GM23338 (cell line): Measurements from ENCODE around the gene PPIA. TPM values are rescaled to one million over a fixed set of nuclear protein-coding genes. Genes with fewer than 3 reads are reported as not detected.

Experiments
- ATAC-seq: fragments of 200-7000 bp; cut with Tn5 transposase; 3 replicates; pipeline ENCODE4 v1.9.1; 2020
- DNase-seq: peaks from one replicate; pipeline ENCODE4 v3.0.0-alpha.2; 2015; ENCODE audit warnings: low spot score
- H2AFZ ChIP-seq: fragments of 200-600 bp; sonication (generic); 2 replicates; pipeline ENCODE4 v1.8.0; 2016; ENCODE audit warnings: antibody characterized with exemption, mild to moderate bottlenecking, moderate library complexity
- H3F3A ChIP-seq: fragments of 200-600 bp; sonication (generic); replicated peaks from 2 replicates; pipeline ENCODE4 v1.8.0; 2017; ENCODE audit warnings: antibody characterized with exemption, mixed run types, low read depth
- H3K27ac ChIP-seq: fragments of 200-600 bp; sonication (generic); 2 replicates; pipeline ENCODE4 v1.6.1; 2016; ENCODE audit warnings: low read depth
- H3K27me3 ChIP-seq: fragments of 200-600 bp; sonication (generic); 2 replicates; pipeline ENCODE4 v1.8.0; 2016; ENCODE audit warnings: mild to moderate bottlenecking, mixed run types, moderate library complexity; ENCODE audit not compliant: insufficient read depth
- H3K36me3 ChIP-seq: fragments of 200-600 bp; sonication (generic); 2 replicates; pipeline ENCODE4 v1.8.0; 2016; ENCODE audit warnings: mild to moderate bottlenecking; ENCODE audit not compliant: insufficient read depth
- H3K4me1 ChIP-seq: fragments of 200-600 bp; sonication (generic); 2 replicates; pipeline ENCODE4 v1.8.0; 2016; ENCODE audit warnings: mild to moderate bottlenecking, moderate library complexity; ENCODE audit not compliant: insufficient read depth
- H3K4me2 ChIP-seq: fragments of 200-600 bp; sonication (generic); 2 replicates; pipeline ENCODE4 v1.7.1; 2017; ENCODE audit warnings: mixed run types
- H3K4me3 ChIP-seq: fragments of 200-600 bp; sonication (generic); 2 replicates; pipeline ENCODE4 v1.6.1; 2016; ENCODE audit warnings: mixed run types
- H3K79me2 ChIP-seq: fragments of 200-600 bp; sonication (generic); replicated peaks from 2 replicates; pipeline ENCODE4 v1.8.0; 2017; ENCODE audit warnings: mild to moderate bottlenecking; ENCODE audit not compliant: insufficient read depth
- H3K9me2 ChIP-seq: fragments of 200-600 bp; sonication (generic); 2 replicates; pipeline ENCODE4 v1.8.0; 2017; ENCODE audit not compliant: insufficient read depth
- H4K20me1 ChIP-seq: fragments of 200-600 bp; sonication (generic); replicated peaks from 2 replicates; pipeline ENCODE4 v1.8.0; 2017; ENCODE audit warnings: mild to moderate bottlenecking; ENCODE audit not compliant: insufficient read depth
- H3K27ac Mint-ChIP-seq: 2 replicates; pipeline ENCODE4 v1.8.0; 2020; ENCODE audit warnings: inconsistent platforms, mild to moderate bottlenecking, moderate library complexity, mixed read lengths
- H3K27me3 Mint-ChIP-seq: 3 replicates; pipeline ENCODE4 v1.8.0; 2022; ENCODE audit warnings: low read depth, mild to moderate bottlenecking, moderate library complexity, mixed read lengths, inconsistent platforms; ENCODE audit not compliant: insufficient read depth, poor library complexity
- H3K36me3 Mint-ChIP-seq: 3 replicates; pipeline ENCODE4 v1.8.0; 2021; ENCODE audit warnings: low read depth, mild to moderate bottlenecking, inconsistent platforms, moderate library complexity, mixed read lengths
- H3K4me1 Mint-ChIP-seq: 3 replicates; pipeline ENCODE4 v1.8.0; 2020; ENCODE audit warnings: mild to moderate bottlenecking, inconsistent platforms, mixed read lengths
- H3K4me3 Mint-ChIP-seq: 3 replicates; pipeline ENCODE4 v1.8.0; 2021; ENCODE audit warnings: moderate library complexity, mild to moderate bottlenecking, inconsistent platforms, mixed read lengths
- H3K9me3 Mint-ChIP-seq: 3 replicates; pipeline ENCODE4 v1.8.0; 2020; ENCODE audit warnings: moderate library complexity, mild to moderate bottlenecking, inconsistent platforms, mixed read lengths
- CREB1 ChIP-seq: fragments of 250-450 bp; sonication (Bioruptor Pico); IDR thresholded peaks from 2 replicates; pipeline ENCODE4 v1.5.0; 2020; ENCODE audit warnings: low read depth, mild to moderate bottlenecking, moderate library complexity
- EZH2phosphoT487 ChIP-seq: fragments of 200-600 bp; sonication (generic); IDR thresholded peaks from one replicate; pipeline ENCODE4 v1.8.1; 2018; ENCODE audit warnings: antibody characterized with exemption; ENCODE audit not compliant: unreplicated experiment
- JUNB ChIP-seq: IDR thresholded peaks from one replicate; pipeline ENCODE4 v1.6.1; 2016; ENCODE audit warnings: antibody characterized with exemption; ENCODE audit not compliant: unreplicated experiment
- POLR2AphosphoS5 ChIP-seq: IDR thresholded peaks from 2 replicates; pipeline ENCODE4 v1.6.1; 2016; ENCODE audit warnings: antibody characterized with exemption, low read depth
- ZNF114 ChIP-seq: fragments of 250-450 bp; sonication (Bioruptor Pico); IDR thresholded peaks from 2 replicates; pipeline ENCODE4 v1.5.0; 2020; ENCODE audit warnings: mild to moderate bottlenecking, moderate library complexity
- ZNF331 ChIP-seq: fragments of 250-450 bp; sonication (Bioruptor Pico); IDR thresholded peaks from 2 replicates; pipeline ENCODE4 v1.5.0; 2020; ENCODE audit warnings: low read depth, mild to moderate bottlenecking, moderate library complexity
- polyA plus RNA-seq: library from polyadenylated mRNA; unstranded; fragments of >200 nt; fragmentation: Nextera tagmentation; extraction: Ambion mirVana; gene quantifications from 2 replicates; pipeline ENCODE4 v1.2.1, GENCODE V29; 2016
- total RNA-seq: library from RNA; depleted of rRNA; stranded (reverse); fragments of >200 nt; shearing (Covaris generic); gene quantifications from 2 replicates; pipeline ENCODE4 v1.2.3, GENCODE V29; 2014
- TF ChIP-seq, protein P1 (sequence below): IDR thresholded peaks from one replicate; pipeline ENCODE4 v1.6.1; 2018; ENCODE audit warnings: antibody characterized with exemption; ENCODE audit not compliant: unreplicated experiment
- TF ChIP-seq, protein P2 (sequence below): fragments of 250-450 bp; sonication (Bioruptor Pico); IDR thresholded peaks from 2 replicates; pipeline ENCODE4 v1.5.0; 2020; ENCODE audit warnings: mild to moderate bottlenecking, moderate library complexity
- TF ChIP-seq, protein P3 (sequence below): IDR thresholded peaks from 2 replicates; pipeline ENCODE4 v1.6.1; 2016; ENCODE audit warnings: antibody characterized with exemption
- TF ChIP-seq, protein P4 (sequence below), 2 experiments: fragments of 200-600 bp in 1 of 2; sonication (generic) in 1 of 2; conservative IDR thresholded peaks; 2 replicates each; pipeline versions ENCODE4 v1.5.1 to v1.6.1; 2016 to 2017; ENCODE audit warnings: antibody characterized with exemption in 2 of 2, low read depth in 2 of 2, mild to moderate bottlenecking in 2 of 2, moderate library complexity in 1 of 2

Gene PPIA
- total and polyA plus RNA-seq, 2 experiments from 2014 or later = 4,367 to 6,524 TPM

DNA sequence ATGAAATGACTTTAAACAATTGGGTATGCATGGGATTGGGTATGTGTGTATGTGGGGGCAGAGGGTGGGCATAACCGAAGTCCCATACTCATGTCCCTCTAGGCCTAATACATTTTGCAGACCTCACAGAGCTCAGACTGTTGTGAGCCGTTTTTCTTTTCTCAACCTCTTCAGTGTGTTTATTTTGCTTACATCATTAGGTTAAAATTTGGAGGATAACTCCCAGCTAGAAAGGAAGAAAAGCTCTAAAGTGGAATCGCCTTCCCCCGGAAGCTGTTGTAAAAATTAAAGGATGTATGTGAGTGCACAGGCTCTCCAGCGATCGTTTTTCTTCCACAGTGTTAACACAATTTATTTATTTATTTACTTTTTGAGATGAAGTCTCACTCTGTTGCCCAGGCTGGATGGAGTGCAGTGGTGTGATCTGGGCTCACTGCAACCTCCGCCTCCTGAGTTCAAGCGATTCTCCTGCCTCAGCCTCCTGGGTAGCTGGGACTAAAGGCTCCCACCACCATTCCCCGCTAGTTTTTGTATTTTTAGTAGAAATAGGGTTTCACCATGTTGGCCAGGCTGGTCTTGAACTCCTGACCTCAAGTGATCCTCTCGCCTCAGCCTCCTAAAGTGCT lies 52.9 kb downstream of the PPIA start (continued):
- TF ChIP-seq, protein P1, sequence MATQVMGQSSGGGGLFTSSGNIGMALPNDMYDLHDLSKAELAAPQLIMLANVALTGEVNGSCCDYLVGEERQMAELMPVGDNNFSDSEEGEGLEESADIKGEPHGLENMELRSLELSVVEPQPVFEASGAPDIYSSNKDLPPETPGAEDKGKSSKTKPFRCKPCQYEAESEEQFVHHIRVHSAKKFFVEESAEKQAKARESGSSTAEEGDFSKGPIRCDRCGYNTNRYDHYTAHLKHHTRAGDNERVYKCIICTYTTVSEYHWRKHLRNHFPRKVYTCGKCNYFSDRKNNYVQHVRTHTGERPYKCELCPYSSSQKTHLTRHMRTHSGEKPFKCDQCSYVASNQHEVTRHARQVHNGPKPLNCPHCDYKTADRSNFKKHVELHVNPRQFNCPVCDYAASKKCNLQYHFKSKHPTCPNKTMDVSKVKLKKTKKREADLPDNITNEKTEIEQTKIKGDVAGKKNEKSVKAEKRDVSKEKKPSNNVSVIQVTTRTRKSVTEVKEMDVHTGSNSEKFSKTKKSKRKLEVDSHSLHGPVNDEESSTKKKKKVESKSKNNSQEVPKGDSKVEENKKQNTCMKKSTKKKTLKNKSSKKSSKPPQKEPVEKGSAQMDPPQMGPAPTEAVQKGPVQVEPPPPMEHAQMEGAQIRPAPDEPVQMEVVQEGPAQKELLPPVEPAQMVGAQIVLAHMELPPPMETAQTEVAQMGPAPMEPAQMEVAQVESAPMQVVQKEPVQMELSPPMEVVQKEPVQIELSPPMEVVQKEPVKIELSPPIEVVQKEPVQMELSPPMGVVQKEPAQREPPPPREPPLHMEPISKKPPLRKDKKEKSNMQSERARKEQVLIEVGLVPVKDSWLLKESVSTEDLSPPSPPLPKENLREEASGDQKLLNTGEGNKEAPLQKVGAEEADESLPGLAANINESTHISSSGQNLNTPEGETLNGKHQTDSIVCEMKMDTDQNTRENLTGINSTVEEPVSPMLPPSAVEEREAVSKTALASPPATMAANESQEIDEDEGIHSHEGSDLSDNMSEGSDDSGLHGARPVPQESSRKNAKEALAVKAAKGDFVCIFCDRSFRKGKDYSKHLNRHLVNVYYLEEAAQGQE = no peak
- TF ChIP-seq CREB1 (CRISPR knock-in tag) = no peak
- no peak for TF ChIP-seq JUNB

DNA sequence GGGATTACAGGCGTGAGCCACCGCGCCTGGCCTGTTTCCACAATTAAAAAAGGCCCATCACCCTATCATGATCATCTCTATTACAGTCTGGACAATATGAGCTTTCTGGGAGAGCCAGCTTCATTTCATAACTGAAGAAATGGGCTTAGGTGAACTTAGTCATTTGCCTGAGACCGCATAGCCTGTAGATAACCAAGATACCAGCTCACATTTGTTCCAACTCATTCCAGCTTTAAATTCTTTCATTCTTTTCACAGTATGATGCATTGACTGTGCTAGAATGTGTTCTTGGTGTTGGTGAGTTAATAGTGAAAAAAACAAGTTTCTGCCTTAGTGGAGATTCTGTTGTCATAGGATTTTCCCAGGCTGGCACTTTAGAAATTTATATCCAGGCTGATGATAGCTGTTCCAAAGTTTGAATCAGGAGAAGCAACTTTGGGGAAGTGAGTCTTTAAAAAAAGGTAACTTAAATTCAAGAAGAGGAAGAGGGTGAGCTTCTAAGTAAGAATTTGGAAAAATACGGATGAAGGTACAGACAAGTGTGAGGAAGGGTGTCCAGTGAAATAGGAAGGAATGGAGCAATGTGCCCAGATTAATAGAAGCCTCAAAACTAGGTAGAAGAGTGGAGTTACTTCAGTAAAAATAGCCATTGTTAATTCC lies 53.5 kb downstream of the PPIA start:
- peaks cover 10% of the 10 kb centered on the region; the same call in 1 of the 2 replicates for H3K4me1 ChIP-seq
- no peak for TF ChIP-seq POLR2AphosphoS5
- TF ChIP-seq JUNB = no peak
- TF ChIP-seq EZH2phosphoT487 = no peak
- TF ChIP-seq ZNF114 (CRISPR knock-in tag) = no peak
- no peak for TF ChIP-seq ZNF331 (CRISPR knock-in tag)
- TF ChIP-seq, protein P2, sequence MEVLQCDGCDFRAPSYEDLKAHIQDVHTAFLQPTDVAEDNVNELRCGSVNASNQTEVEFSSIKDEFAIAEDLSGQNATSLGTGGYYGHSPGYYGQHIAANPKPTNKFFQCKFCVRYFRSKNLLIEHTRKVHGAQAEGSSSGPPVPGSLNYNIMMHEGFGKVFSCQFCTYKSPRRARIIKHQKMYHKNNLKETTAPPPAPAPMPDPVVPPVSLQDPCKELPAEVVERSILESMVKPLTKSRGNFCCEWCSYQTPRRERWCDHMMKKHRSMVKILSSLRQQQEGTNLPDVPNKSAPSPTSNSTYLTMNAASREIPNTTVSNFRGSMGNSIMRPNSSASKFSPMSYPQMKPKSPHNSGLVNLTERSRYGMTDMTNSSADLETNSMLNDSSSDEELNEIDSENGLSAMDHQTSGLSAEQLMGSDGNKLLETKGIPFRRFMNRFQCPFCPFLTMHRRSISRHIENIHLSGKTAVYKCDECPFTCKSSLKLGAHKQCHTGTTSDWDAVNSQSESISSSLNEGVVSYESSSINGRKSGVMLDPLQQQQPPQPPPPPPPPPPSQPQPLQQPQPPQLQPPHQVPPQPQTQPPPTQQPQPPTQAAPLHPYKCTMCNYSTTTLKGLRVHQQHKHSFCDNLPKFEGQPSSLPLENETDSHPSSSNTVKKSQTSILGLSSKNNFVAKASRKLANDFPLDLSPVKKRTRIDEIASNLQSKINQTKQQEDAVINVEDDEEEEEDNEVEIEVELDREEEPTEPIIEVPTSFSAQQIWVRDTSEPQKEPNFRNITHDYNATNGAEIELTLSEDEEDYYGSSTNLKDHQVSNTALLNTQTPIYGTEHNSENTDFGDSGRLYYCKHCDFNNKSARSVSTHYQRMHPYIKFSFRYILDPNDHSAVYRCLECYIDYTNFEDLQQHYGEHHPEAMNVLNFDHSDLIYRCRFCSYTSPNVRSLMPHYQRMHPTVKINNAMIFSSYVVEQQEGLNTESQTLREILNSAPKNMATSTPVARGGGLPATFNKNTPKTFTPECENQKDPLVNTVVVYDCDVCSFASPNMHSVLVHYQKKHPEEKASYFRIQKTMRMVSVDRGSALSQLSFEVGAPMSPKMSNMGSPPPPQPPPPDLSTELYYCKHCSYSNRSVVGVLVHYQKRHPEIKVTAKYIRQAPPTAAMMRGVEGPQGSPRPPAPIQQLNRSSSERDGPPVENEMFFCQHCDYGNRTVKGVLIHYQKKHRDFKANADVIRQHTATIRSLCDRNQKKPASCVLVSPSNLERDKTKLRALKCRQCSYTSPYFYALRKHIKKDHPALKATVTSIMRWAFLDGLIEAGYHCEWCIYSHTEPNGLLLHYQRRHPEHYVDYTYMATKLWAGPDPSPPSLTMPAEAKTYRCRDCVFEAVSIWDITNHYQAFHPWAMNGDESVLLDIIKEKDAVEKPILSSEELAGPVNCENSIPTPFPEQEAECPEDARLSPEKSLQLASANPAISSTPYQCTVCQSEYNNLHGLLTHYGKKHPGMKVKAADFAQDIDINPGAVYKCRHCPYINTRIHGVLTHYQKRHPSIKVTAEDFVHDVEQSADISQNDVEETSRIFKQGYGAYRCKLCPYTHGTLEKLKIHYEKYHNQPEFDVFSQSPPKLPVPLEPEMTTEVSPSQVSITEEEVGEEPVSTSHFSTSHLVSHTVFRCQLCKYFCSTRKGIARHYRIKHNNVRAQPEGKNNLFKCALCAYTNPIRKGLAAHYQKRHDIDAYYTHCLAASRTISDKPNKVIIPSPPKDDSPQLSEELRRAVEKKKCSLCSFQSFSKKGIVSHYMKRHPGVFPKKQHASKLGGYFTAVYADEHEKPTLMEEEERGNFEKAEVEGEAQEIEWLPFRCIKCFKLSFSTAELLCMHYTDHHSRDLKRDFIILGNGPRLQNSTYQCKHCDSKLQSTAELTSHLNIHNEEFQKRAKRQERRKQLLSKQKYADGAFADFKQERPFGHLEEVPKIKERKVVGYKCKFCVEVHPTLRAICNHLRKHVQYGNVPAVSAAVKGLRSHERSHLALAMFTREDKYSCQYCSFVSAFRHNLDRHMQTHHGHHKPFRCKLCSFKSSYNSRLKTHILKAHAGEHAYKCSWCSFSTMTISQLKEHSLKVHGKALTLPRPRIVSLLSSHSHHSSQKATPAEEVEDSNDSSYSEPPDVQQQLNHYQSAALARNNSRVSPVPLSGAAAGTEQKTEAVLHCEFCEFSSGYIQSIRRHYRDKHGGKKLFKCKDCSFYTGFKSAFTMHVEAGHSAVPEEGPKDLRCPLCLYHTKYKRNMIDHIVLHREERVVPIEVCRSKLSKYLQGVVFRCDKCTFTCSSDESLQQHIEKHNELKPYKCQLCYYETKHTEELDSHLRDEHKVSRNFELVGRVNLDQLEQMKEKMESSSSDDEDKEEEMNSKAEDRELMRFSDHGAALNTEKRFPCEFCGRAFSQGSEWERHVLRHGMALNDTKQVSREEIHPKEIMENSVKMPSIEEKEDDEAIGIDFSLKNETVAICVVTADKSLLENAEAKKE (CRISPR knock-in tag) = no peak
- TF ChIP-seq, protein P3, sequence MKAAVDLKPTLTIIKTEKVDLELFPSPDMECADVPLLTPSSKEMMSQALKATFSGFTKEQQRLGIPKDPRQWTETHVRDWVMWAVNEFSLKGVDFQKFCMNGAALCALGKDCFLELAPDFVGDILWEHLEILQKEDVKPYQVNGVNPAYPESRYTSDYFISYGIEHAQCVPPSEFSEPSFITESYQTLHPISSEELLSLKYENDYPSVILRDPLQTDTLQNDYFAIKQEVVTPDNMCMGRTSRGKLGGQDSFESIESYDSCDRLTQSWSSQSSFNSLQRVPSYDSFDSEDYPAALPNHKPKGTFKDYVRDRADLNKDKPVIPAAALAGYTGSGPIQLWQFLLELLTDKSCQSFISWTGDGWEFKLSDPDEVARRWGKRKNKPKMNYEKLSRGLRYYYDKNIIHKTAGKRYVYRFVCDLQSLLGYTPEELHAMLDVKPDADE = no peak
- TF ChIP-seq, protein P4, sequence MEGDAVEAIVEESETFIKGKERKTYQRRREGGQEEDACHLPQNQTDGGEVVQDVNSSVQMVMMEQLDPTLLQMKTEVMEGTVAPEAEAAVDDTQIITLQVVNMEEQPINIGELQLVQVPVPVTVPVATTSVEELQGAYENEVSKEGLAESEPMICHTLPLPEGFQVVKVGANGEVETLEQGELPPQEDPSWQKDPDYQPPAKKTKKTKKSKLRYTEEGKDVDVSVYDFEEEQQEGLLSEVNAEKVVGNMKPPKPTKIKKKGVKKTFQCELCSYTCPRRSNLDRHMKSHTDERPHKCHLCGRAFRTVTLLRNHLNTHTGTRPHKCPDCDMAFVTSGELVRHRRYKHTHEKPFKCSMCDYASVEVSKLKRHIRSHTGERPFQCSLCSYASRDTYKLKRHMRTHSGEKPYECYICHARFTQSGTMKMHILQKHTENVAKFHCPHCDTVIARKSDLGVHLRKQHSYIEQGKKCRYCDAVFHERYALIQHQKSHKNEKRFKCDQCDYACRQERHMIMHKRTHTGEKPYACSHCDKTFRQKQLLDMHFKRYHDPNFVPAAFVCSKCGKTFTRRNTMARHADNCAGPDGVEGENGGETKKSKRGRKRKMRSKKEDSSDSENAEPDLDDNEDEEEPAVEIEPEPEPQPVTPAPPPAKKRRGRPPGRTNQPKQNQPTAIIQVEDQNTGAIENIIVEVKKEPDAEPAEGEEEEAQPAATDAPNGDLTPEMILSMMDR (conservative IDR thresholded peaks at IDR 0.05; ENCODE audit: low read depth in 2 of 2) = no peak
- H3K27me3 ChIP-seq = no peaks in the 10 kb centered on the region
- H3F3A ChIP-seq = peaks cover 11% of the 10 kb centered on the region
- peaks cover 14% of the 10 kb centered on the region; the same call in 1 of the 2 replicates for H4K20me1 ChIP-seq
- H3K4me3 Mint-ChIP-seq = peak overlapping the region; percentile 95
- H2AFZ ChIP-seq = no peak overlapping the region
- H3K9me2 ChIP-seq = no peaks in the 10 kb centered on the region
- H3K4me1 Mint-ChIP-seq = peaks cover 13% of the 10 kb centered on the region
- H3K4me2 ChIP-seq = no peak overlapping the region
- no peaks in the 10 kb centered on the region; the same call in 2 of the 3 replicates for H3K36me3 Mint-ChIP-seq
- no peak overlapping the region for H3K4me3 ChIP-seq
- no peak overlapping the region for H3K27ac Mint-ChIP-seq
- ATAC-seq (no peak), DNase-seq (no peak)
- H3K79me2 ChIP-seq = peaks cover 31% of the 10 kb centered on the region
- no peak overlapping the region for H3K27ac ChIP-seq
- H3K36me3 ChIP-seq = no peaks in the 10 kb centered on the region
- no peaks in the 10 kb centered on the region; the same call in 1 of the 3 replicates for H3K9me3 Mint-ChIP-seq
- peaks cover 6% of the 10 kb centered on the region for H3K27me3 Mint-ChIP-seq
